DND-41 (cell line): ENCODE data around the gene RALY.
A peak's percentile ranks its signal among the peaks of the same experiment; 100 is the strongest.

ENCODE experiments used
- ATAC-seq: fragments of 200-7000 bp; cut with Tn5 transposase; 3 replicates; pipeline ENCODE4 v1.9.1; 2021; ENCODE audit warnings: low read depth; ENCODE audit not compliant: insufficient read depth
- DNase-seq: peaks from one replicate; pipeline ENCODE4 v3.0.0-alpha.2; 2020
- H2AFZ ChIP-seq: 2 replicates; pipeline ENCODE4 v1.6.0; 2012; ENCODE audit warnings: low read depth, low read length
- H3K27ac ChIP-seq: 2 replicates; pipeline ENCODE4 v1.5.1; 2012; ENCODE audit warnings: low read length, inconsistent platforms
- H3K27me3 ChIP-seq: fragments of 200-600 bp; sonication (generic); 2 replicates; pipeline ENCODE4 v1.6.0; 2012; ENCODE audit warnings: low read length, mild to moderate bottlenecking, inconsistent platforms; ENCODE audit not compliant: insufficient read depth, poor library complexity
- H3K36me3 ChIP-seq: 2 replicates; pipeline ENCODE4 v1.5.1; 2012; ENCODE audit warnings: low read length, inconsistent platforms; ENCODE audit not compliant: insufficient read depth
- H3K4me1 ChIP-seq: 2 replicates; pipeline ENCODE4 v1.5.1; 2012; ENCODE audit warnings: mild to moderate bottlenecking, low read length; ENCODE audit not compliant: insufficient read depth
- H3K4me2 ChIP-seq: 2 replicates; pipeline ENCODE4 v1.6.0; 2012; ENCODE audit warnings: mild to moderate bottlenecking, moderate library complexity, low read length, inconsistent platforms; ENCODE audit not compliant: insufficient read depth
- H3K4me3 ChIP-seq, 2 experiments: fragments of 200-600 bp in 1 of 2; shearing (Covaris generic) in 1 of 2; 2 replicates each; pipeline ENCODE4 v1.5.1; 2012 to 2016; ENCODE audit warnings: inconsistent platforms in 2 of 2, low read length in 2 of 2, mild to moderate bottlenecking in 2 of 2, low read depth in 1 of 2, moderate library complexity in 1 of 2
- H3K79me2 ChIP-seq: 2 replicates; pipeline ENCODE4 v1.6.0; 2012; ENCODE audit warnings: low read length, inconsistent platforms; ENCODE audit not compliant: insufficient read depth
- H3K9ac ChIP-seq: 2 replicates; pipeline ENCODE4 v1.6.0; 2012; ENCODE audit warnings: low read depth, mild to moderate bottlenecking, inconsistent platforms, low read length, moderate library complexity
- H3K9me3 ChIP-seq: 2 replicates; pipeline ENCODE4 v1.5.1; 2012; ENCODE audit warnings: low read length, moderate library complexity, mild to moderate bottlenecking, inconsistent platforms; ENCODE audit not compliant: insufficient read depth, severe bottlenecking
- H4K20me1 ChIP-seq: 2 replicates; pipeline ENCODE4 v1.6.0; 2012; ENCODE audit warnings: low read length; ENCODE audit not compliant: insufficient read depth
- EZH2 ChIP-seq: IDR thresholded peaks from 3 replicates; pipeline ENCODE4 v1.6.1; 2012; ENCODE audit warnings: borderline replicate concordance, low read depth, mild to moderate bottlenecking, moderate library complexity, low read length, inconsistent platforms; ENCODE audit not compliant: severe bottlenecking
- TF ChIP-seq, protein P1 (sequence below): IDR thresholded peaks from 2 replicates; pipeline ENCODE4 v1.5.1; 2012; ENCODE audit warnings: borderline replicate concordance, low read length, moderate library complexity, mild to moderate bottlenecking; ENCODE audit not compliant: poor library complexity, severe bottlenecking; ENCODE audit errors: extremely low read depth

The RALY gene

DNA sequence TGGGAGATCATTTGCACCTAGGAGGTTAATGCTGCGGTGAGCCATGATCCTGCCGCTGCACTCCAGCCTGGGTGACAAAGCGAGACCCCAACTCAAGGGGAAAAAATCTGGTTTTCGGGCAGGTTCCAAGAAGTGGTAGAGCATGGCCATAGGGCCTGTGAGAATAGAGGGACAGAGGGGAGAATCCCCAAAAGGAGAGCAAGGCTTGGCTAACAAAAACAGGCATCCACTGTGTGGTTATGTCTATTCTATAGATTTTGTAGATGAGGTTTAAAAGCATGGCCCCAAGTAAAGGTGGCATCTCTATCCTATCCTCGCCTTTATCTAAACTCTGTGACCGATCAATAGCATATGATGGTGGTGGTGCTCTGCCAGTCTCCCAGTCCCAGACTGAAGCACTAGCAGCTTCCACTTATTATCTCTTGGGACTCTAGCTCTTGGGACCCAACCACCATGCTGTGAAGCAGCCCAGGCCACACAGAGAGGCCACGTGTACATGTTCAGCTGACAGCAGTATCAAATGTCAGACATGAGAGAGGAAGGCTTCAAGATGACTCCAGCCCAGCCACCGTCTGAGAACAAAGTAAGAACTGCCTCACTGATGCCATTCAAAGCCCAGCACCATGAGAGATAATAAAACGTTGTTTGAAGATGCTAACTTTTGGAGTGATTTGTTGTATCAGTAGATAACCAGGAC lies 90.7 kb downstream of the RALY start:
- H3K27me3 ChIP-seq = no peaks in the 10 kb centered on the region
- ATAC-seq = no peak
- no peak for DNase-seq
- H3K4me1 ChIP-seq = no peaks in the 10 kb centered on the region
- H3K4me3 ChIP-seq = no peak overlapping the region
- H3K4me2 ChIP-seq = no peak overlapping the region
- H4K20me1 ChIP-seq = peaks cover 77% of the 10 kb centered on the region
- no peak overlapping the region for H3K9ac ChIP-seq
- H3K27ac ChIP-seq = 0 out of 2 replicates have a peak overlapping the region, but pooled peaks have one; percentile 5
- TF ChIP-seq, protein P1, sequence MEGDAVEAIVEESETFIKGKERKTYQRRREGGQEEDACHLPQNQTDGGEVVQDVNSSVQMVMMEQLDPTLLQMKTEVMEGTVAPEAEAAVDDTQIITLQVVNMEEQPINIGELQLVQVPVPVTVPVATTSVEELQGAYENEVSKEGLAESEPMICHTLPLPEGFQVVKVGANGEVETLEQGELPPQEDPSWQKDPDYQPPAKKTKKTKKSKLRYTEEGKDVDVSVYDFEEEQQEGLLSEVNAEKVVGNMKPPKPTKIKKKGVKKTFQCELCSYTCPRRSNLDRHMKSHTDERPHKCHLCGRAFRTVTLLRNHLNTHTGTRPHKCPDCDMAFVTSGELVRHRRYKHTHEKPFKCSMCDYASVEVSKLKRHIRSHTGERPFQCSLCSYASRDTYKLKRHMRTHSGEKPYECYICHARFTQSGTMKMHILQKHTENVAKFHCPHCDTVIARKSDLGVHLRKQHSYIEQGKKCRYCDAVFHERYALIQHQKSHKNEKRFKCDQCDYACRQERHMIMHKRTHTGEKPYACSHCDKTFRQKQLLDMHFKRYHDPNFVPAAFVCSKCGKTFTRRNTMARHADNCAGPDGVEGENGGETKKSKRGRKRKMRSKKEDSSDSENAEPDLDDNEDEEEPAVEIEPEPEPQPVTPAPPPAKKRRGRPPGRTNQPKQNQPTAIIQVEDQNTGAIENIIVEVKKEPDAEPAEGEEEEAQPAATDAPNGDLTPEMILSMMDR = no peak
- TF ChIP-seq EZH2 = no peak
- no peak overlapping the region for H2AFZ ChIP-seq
- peaks cover 97% of the 10 kb centered on the region for H3K36me3 ChIP-seq
- H3K79me2 ChIP-seq = peaks cover 29% of the 10 kb centered on the region; the same call in 1 of the 2 replicates
- no peaks in the 10 kb centered on the region for H3K9me3 ChIP-seq

DNA sequence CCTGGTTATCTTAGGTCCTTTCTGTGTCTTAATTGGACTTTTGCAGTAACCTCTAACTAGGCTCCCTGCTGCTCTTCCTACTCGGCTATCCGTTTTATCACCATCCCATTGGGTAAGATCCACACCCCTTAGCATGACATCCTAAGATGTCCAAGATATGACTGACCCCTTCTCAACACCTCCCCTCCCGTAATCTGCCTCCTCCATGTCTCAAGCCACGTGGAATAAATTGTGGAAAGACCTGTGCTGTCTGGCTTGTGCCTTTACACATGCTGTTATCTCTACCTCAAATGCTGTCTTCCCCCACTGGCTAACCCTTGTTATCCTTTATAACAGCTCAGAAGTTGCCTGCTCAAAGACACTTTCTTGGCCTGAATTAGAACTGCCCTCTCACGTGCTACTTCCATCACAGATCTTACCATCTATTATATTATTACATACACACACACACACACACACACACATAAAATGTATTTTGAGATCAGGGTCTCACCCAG lies 91.9 kb downstream of the RALY start:
- H3K9ac ChIP-seq = no peak overlapping the region
- no peaks in the 10 kb centered on the region for H3K9me3 ChIP-seq
- H3K4me2 ChIP-seq = no peak overlapping the region
- ATAC-seq = no peak
- no peak overlapping the region for H3K4me3 ChIP-seq
- no peak overlapping the region for H3K27ac ChIP-seq
- H3K27me3 ChIP-seq = no peaks in the 10 kb centered on the region
- H3K36me3 ChIP-seq = peaks cover 97% of the 10 kb centered on the region
- no peak overlapping the region for H2AFZ ChIP-seq
- no peak for DNase-seq
- peaks cover 74% of the 10 kb centered on the region for H4K20me1 ChIP-seq
- H3K4me1 ChIP-seq = no peaks in the 10 kb centered on the region
- TF ChIP-seq EZH2 = no peak
- TF ChIP-seq, protein P1 = no peak
- peaks cover 34% of the 10 kb centered on the region for H3K79me2 ChIP-seq

DNA sequence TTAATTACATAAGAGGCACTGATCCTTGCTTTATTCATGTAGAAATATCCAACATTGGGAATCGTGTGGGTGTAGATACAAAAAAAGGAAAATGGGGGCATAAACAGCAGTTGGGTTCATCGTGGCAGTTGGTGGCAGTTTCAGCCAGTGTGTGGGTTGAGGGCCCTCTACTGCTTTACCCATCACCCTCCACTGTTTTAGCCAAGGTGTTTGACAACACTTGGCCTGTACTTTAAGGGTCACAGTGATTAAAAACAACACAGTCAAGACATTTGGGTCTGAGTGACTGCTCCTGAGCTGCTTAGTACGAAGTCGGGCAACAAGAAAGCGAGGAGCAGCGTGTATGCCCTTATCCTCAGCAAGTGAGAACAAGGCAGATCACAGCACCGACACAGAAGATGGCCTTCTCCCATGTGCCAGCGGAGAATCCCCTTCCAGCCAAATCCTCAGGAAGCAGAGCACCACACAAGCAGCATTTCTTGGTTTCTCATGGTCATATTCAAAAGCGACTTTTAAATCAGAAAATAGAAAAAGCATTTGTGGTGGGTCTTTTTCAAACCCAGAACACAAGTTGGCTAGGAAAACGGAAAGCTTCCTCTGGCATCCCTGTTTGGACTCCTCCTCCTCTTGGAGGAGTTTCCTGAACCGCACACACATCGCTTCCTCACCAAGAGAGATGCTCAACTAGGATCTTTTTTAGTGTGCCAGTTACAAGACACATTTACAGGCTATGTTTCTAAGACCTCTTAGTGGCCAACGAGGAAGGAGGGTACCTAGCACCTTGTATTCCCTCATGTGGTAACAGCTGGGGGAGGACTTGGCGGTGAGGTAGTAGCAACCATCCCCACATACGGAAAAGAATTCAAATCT lies 94.8 kb downstream of the RALY start:
- H3K4me1 ChIP-seq = no peaks in the 10 kb centered on the region
- no peak for TF ChIP-seq EZH2
- TF ChIP-seq, protein P1 = no peak
- no peak for DNase-seq
- no peak overlapping the region for H3K27ac ChIP-seq
- no peak overlapping the region for H3K9ac ChIP-seq
- no peak overlapping the region for H3K4me2 ChIP-seq
- H2AFZ ChIP-seq = no peak overlapping the region
- peaks cover 49% of the 10 kb centered on the region for H3K79me2 ChIP-seq
- no peaks in the 10 kb centered on the region for H3K9me3 ChIP-seq
- peaks cover 65% of the 10 kb centered on the region for H4K20me1 ChIP-seq
- no peak; the same call in 2 of the 3 replicates for ATAC-seq
- no peak overlapping the region for H3K4me3 ChIP-seq
- H3K36me3 ChIP-seq = peaks cover 94% of the 10 kb centered on the region
- H3K27me3 ChIP-seq = no peaks in the 10 kb centered on the region
